Measurements from ENCODE around the gene ZNG1C.
"Not testable (repeated sequence)": the region's sequence is repeated elsewhere in the genome, so short reads cannot be mapped to it uniquely, and the experiment has no call there.

DNA sequence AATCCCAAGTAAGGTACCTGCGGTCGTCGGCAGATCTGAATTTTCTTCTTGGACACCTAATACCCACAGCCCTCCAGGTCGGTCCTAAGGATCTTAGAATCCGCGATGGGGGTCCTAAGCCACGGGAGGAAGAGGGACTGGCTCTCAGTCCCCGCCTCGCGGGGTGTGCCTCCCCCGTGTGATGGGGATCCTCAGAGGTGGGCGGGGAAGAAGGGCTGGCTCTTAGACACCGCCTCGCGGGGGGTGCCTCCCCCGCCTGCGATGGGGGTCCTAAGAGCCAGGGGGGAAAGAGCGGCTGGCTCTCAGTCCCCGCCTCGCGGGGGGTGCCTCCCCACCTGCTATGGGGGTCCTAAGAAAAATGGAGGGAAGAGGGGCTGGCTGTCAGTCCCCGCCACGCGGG lies 82.0 kb downstream of the ZNG1C start:
- not testable (repeated sequence) for TF ChIP-seq POLR2A (IDR thresholded peaks at IDR 0.05)
- TF ChIP-seq, protein P1, sequence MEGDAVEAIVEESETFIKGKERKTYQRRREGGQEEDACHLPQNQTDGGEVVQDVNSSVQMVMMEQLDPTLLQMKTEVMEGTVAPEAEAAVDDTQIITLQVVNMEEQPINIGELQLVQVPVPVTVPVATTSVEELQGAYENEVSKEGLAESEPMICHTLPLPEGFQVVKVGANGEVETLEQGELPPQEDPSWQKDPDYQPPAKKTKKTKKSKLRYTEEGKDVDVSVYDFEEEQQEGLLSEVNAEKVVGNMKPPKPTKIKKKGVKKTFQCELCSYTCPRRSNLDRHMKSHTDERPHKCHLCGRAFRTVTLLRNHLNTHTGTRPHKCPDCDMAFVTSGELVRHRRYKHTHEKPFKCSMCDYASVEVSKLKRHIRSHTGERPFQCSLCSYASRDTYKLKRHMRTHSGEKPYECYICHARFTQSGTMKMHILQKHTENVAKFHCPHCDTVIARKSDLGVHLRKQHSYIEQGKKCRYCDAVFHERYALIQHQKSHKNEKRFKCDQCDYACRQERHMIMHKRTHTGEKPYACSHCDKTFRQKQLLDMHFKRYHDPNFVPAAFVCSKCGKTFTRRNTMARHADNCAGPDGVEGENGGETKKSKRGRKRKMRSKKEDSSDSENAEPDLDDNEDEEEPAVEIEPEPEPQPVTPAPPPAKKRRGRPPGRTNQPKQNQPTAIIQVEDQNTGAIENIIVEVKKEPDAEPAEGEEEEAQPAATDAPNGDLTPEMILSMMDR (IDR thresholded peaks at IDR 0.05) = not testable (repeated sequence)

Data from thyroid gland (tissue), 4 donors.